HG03457 (cell line): ENCODE data around the gene ZNF644.
"Not testable (repeated sequence)": the region's sequence is repeated elsewhere in the genome, so short reads cannot be mapped to it uniquely, and the experiment has no call there.

Experiments used
- ATAC-seq: cut with Tn5 transposase; IDR thresholded peaks from one replicate; pipeline ENCODE4 v1.9.1; 2021; ENCODE audit warnings: moderate number of reproducible peaks; ENCODE audit not compliant: unreplicated experiment

ZNF644 gene

DNA sequence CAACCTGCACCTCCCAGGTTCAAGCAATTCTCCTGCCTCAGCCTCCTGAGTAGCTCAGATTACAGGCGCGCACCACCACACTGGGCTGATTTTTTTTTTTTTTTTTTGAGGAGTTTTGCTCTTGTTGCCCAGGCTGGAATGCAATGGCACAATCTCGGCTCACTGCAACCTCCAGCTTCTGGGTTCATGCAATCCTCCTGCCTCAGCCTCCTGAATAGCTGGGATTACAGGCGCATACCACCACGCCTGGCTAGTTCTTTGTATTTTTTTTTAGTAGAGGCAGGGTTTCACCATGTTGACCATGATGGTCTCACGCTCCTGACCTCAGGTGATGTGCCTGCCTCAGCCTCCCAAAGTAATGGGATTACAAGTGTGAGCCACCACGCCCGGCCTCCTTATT lies 93.6 kb downstream of the ZNF644 start:
- not testable (repeated sequence) for ATAC-seq

DNA sequence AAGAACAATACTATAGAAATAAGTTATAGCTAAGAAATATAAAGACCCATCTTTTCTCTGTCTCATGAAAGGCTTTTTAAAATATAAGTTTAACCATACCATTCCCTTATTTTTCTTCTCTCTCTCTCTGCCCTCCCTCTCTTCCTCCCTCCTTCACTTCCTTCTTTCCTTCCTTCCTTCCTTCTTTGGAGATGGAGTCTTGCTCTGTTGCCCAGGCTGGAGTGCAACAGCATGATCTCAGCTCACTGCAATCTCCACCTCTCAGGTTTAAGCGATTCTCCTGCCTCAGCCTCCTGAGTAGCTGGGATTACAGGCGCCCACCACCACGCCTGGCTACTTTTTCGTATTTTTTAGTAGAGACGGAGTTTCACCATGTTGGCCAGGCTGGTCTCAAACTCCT lies 94.2 kb downstream of the ZNF644 start:
- not testable (repeated sequence) for ATAC-seq

DNA sequence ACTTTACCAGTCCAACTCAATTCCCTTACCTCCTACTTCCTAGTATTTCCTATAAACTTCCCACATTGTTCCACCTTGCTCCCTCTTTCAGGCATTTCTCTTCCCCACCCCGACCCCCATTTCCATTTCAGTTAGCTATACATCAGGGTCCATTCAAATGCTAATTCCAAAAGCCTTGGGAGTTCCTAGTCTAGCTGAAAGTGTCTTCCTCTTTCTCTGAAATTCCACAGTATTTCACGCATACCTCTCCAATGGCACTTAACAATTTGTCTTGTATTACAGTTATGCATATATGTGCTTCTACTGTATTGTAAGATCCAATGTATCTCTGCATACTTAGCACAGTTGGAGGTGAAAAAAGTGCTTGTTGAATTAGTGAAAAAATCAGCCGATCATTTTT lies 94.9 kb downstream of the ZNF644 start:
- ATAC-seq: no peak

DNA sequence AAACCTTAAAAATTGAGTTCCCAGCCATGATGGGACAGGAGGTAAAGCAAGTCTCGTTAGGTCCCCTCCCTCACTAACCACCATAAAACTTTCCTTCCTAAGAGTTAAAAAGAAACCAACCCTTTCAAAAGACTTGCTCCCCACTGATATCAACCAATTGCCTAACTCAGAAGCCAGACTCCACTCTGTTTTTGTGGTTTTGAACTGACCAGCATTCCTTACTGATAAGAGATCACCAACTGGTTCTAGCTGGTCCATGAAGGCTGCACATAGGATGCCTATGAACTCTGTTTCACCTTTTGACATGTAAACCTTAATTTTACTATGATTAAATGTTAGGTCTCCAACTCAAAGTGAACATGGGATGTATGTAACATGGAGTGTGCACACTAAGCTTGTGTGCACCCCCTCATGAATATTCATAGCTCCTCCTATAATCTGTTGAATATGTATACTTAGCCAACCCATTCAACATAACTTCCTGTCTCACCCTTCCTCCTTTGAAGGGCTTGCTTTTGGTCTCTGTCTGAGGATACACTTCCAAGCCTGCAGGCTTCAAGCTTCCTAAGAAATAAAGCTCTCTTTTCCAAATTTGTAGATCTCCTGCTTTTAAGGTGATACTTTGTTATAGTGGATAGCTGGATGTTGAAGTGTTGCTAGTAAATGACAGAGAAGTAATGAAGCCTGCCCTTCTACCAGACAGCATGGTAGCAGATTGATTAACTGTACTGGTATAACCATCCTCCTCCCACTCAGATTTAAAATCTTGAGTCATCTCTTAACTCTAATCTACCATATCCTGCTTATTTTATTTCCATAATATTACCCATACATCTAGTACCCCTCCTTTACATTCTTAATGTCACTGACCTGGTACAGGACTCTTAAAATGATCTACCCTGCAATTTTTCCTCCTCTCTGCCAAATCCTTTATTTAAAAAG lies 95.6 kb downstream of the ZNF644 start:
- no peak for ATAC-seq

GRCh38 chr1:90924982-90925381 lies 96.9 kb downstream of the ZNF644 start:
- ATAC-seq: no peak

- no peak for ATAC-seq
Observed at GRCh38 chr1:90922996-90923395, 98.8 kb downstream of the ZNF644 start.

GRCh38 chr1:90922202-90922601 lies 99.6 kb downstream of the ZNF644 start:
- ATAC-seq: no peak

DNA sequence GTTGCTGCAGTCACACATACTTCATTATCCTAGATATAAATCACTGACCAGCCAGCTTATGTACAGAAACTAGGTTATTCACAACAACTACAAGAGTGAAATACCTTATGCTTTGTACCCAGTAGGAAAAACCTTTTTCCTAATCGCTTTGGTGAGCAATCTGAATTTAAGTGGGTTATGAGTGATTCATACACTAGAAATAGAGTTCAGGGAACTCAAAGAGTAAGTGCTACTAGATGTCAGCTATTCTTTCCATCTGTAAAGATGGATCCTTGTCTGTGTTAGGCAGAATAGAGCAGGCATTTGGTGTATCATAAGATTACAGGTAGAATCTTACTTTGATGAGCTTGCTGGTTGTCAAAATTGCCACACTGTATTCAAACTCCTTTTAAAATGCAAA lies 101.9 kb downstream of the ZNF644 start:
- no peak for ATAC-seq

DNA sequence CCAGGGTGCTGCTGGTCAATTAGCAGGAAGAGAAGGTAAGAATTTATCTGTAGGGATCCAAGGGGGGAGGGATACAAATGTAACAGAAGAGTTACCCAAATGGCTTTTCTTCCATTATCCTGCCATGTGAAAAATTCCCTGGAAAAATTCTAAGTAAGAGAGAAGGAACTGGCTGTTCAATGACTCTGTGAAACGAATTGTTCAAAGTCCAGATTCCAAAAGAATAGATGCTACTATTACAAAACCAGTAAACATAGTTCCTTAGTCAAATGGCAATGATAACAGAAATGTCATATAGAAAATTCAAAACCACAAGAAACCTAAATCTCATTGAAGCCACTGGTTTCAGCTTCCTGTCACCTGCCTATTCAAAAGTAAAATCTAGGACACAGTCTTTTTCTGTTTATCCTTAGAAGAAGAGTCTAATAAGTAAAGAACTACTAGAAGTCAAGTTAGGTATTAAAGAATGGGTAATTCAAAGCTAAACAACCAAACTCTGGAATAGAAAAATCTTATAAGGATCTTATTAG lies 102.6 kb downstream of the ZNF644 start:
- ATAC-seq: no peak

- ATAC-seq: no peak
Observed at GRCh38 chr1:90911353-90911752, 110.5 kb downstream of the ZNF644 start.

GRCh38 chr1:90902672-90903071 lies 119.2 kb downstream of the ZNF644 start:
- no peak for ATAC-seq

- no peak for ATAC-seq
Observed at GRCh38 chr1:90899263-90899662, 122.6 kb downstream of the ZNF644 start.

- not testable (repeated sequence) for ATAC-seq
Observed at GRCh38 chr1:90893679-90894078, 128.2 kb downstream of the ZNF644 start.

GRCh38 chr1:90892884-90893283 lies 129.0 kb downstream of the ZNF644 start:
- not testable (repeated sequence) for ATAC-seq

GRCh38 chr1:90892196-90892595 lies 129.6 kb downstream of the ZNF644 start:
- not testable (repeated sequence) for ATAC-seq

DNA sequence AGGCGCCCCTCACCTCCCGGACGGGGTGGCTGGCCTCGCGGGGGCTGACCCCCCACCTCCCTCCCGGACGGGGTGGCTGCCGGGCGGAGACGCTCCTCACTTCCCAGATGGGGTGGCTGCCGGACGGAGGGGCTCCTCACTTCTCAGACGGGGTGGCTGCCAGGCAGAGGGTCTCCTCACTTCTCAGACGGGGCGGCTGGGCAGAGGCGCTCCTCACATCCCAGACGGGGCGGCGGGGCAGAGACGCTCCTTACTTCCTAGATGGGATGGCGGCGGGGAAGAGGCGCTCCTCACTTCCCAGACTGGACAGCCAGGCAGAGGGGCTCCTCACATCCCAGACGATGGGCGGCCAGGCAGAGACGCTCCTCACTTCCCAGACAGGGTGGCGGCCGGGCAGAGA lies 130.1 kb downstream of the ZNF644 start:
- ATAC-seq: not testable (repeated sequence)

GRCh38 chr1:90882221-90882620 lies 139.6 kb downstream of the ZNF644 start:
- ATAC-seq: no peak

GRCh38 chr1:90881034-90881433 lies 140.8 kb downstream of the ZNF644 start:
- no peak for ATAC-seq

GRCh38 chr1:90879281-90879680 lies 142.6 kb downstream of the ZNF644 start:
- ATAC-seq: no peak

GRCh38 chr1:90876101-90876500 lies 145.7 kb downstream of the ZNF644 start:
- ATAC-seq: no peak
